HFF-Myc (cell line): ENCODE measurements around the gene MMGT1.

Experiments used
- DNase-seq: peaks from one replicate; pipeline ENCODE4 v3.0.0-alpha.2; 2011; ENCODE audit warnings: low read depth; ENCODE audit errors: extremely low read depth
- H3K4me3 ChIP-seq: replicated peaks from 2 replicates; pipeline ENCODE4 v1.5.1; 2011; ENCODE audit warnings: low read depth, mild to moderate bottlenecking, control low read depth, low read length
- CTCF ChIP-seq: IDR thresholded peaks from 2 replicates; pipeline ENCODE4 v1.5.1; 2012; ENCODE audit warnings: mild to moderate bottlenecking, low read depth, low read length, control low read depth; ENCODE audit errors: missing control alignments

Gene MMGT1

GRCh38 chrX:135973548-135974278, at the start of gene MMGT1:
Gene MMGT1, minus strand, starts transcription at chrX:135973988. Its CDS starts 313 bp downstream, at chrX:135973675.
- peak; percentile 61 for DNase-seq
- TF ChIP-seq CTCF = no peak
- H3K4me3 ChIP-seq = peak within 1 kb of the TSS; percentile 78

- no peak for TF ChIP-seq CTCF
- H3K4me3 ChIP-seq = no peak overlapping the region
- DNase-seq = no peak
Observed at GRCh38 chrX:136021903-136022302, 48.1 kb upstream of the MMGT1 start.

- no peak overlapping the region for H3K4me3 ChIP-seq
- TF ChIP-seq CTCF = no peak
- no peak for DNase-seq
Observed at GRCh38 chrX:136021160-136021559, 47.4 kb upstream of the MMGT1 start.

- H3K4me3 ChIP-seq = no peak overlapping the region
- no peak for DNase-seq
- TF ChIP-seq CTCF = no peak
Observed at GRCh38 chrX:136019226-136019625, 45.4 kb upstream of the MMGT1 start.

GRCh38 chrX:136016881-136017280, 43.1 kb upstream of the MMGT1 start:
- no peak for DNase-seq
- no peak for TF ChIP-seq CTCF
- no peak overlapping the region for H3K4me3 ChIP-seq

- no peak for DNase-seq
- no peak for TF ChIP-seq CTCF
- H3K4me3 ChIP-seq = no peak overlapping the region
Observed at GRCh38 chrX:136015016-136015415, 41.2 kb upstream of the MMGT1 start.

- no peak for DNase-seq
- TF ChIP-seq CTCF = no peak
- no peak overlapping the region for H3K4me3 ChIP-seq
Observed at GRCh38 chrX:135988245-135988644, 14.5 kb upstream of the MMGT1 start.
